Neuronal stem cell (in vitro differentiated cells): Measurements from ENCODE around the gene CACNA2D4.

Experiments used
- DNase-seq: peaks from one replicate; pipeline ENCODE4 v3.0.0-alpha.2; 2013; ENCODE audit warnings: low spot score
- H2AFZ ChIP-seq: one replicate; pipeline ENCODE4 v1.6.1; 2013; ENCODE audit warnings: mild to moderate bottlenecking, low read length, inconsistent platforms
- H2AK5ac ChIP-seq: 2 replicates; pipeline ENCODE4 v1.6.1; 2013; ENCODE audit warnings: low read depth, mild to moderate bottlenecking, inconsistent platforms, low read length, moderate library complexity, mixed read lengths
- H2BK120ac ChIP-seq: 2 replicates; pipeline ENCODE4 v1.6.1; 2013; ENCODE audit warnings: low read depth, mild to moderate bottlenecking, inconsistent platforms, low read length, moderate library complexity, mixed read lengths
- H2BK12ac ChIP-seq: one replicate; pipeline ENCODE4 v1.6.1; 2013; ENCODE audit warnings: low read length, inconsistent platforms
- H2BK15ac ChIP-seq: 2 replicates; pipeline ENCODE4 v1.6.1; 2013; ENCODE audit warnings: mild to moderate bottlenecking, low read length, inconsistent platforms, mixed read lengths
- H2BK5ac ChIP-seq: one replicate; pipeline ENCODE4 v1.6.1; 2013; ENCODE audit warnings: inconsistent platforms, mild to moderate bottlenecking, low read length, moderate library complexity
- H3K14ac ChIP-seq: one replicate; pipeline ENCODE4 v1.6.1; 2013; ENCODE audit warnings: low read length, inconsistent platforms
- H3K18ac ChIP-seq: 2 replicates; pipeline ENCODE4 v1.6.1; 2013; ENCODE audit warnings: low read length, inconsistent platforms
- H3K23ac ChIP-seq: 2 replicates; pipeline ENCODE4 v1.6.1; 2013; ENCODE audit warnings: low read depth, mild to moderate bottlenecking, mixed read lengths, low read length, inconsistent platforms; ENCODE audit not compliant: poor library complexity
- H3K27ac ChIP-seq: replicated peaks from 3 replicates; pipeline ENCODE4 v1.5.1; 2013; ENCODE audit warnings: low read length, inconsistent platforms
- H3K27me3 ChIP-seq, 3 experiments: 2 replicates each; pipeline ENCODE4 v1.6.1; 2013; ENCODE audit warnings: low read length in 3 of 3, mild to moderate bottlenecking in 2 of 3, inconsistent platforms in 1 of 3, low read depth in 1 of 3, mixed read lengths in 1 of 3, moderate library complexity in 1 of 3; ENCODE audit not compliant: control insufficient read depth in 3 of 3, insufficient read depth in 3 of 3
- H3K36me3 ChIP-seq, 2 donors: replicated peaks in 1 of 2; 2 replicates each; pipeline ENCODE4 v1.6.1; 2013; ENCODE audit warnings: low read length in 2 of 2; ENCODE audit not compliant: control insufficient read depth in 2 of 2, insufficient read depth in 2 of 2
- H3K4ac ChIP-seq: 2 replicates; pipeline ENCODE4 v1.6.1; 2013; ENCODE audit warnings: inconsistent platforms, mild to moderate bottlenecking, low read length, moderate library complexity
- H3K4me1 ChIP-seq, 2 donors: 1 replicate in 1 of 2; 2 replicates in 1 of 2; pipeline ENCODE4 v1.6.1; 2013; ENCODE audit warnings: low read length in 2 of 2, low read depth in 1 of 2; ENCODE audit not compliant: control insufficient read depth in 2 of 2, insufficient read depth in 1 of 2
- H3K4me2 ChIP-seq: one replicate; pipeline ENCODE4 v1.6.1; 2013; ENCODE audit warnings: mild to moderate bottlenecking, low read length, inconsistent platforms; ENCODE audit not compliant: insufficient read depth, poor library complexity, severe bottlenecking
- H3K4me3 ChIP-seq, 2 donors: 2 replicates each; pipeline ENCODE4 v1.5.1; 2013; ENCODE audit warnings: low read length in 2 of 2, mild to moderate bottlenecking in 2 of 2, inconsistent platforms in 1 of 2, moderate library complexity in 1 of 2
- H3K79me1 ChIP-seq: one replicate; pipeline ENCODE4 v1.6.1; 2013; ENCODE audit warnings: low read depth, mild to moderate bottlenecking, inconsistent platforms, low read length, moderate library complexity
- H3K9ac ChIP-seq: one replicate; pipeline ENCODE4 v1.6.1; 2013; ENCODE audit warnings: mild to moderate bottlenecking, low read depth, low read length, inconsistent platforms; ENCODE audit not compliant: poor library complexity
- H3K9me3 ChIP-seq, 2 donors: replicated peaks in 1 of 2; 2 replicates each; pipeline versions ENCODE3 to v1.6.1; 2013; ENCODE audit warnings: low read length in 2 of 2, mild to moderate bottlenecking in 2 of 2, inconsistent platforms in 1 of 2, low read depth in 1 of 2, mixed read lengths in 1 of 2, moderate library complexity in 1 of 2; ENCODE audit not compliant: control insufficient read depth in 2 of 2, insufficient read depth in 1 of 2
- H4K8ac ChIP-seq: one replicate; pipeline ENCODE4 v1.6.1; 2013; ENCODE audit warnings: low read depth, mild to moderate bottlenecking, inconsistent platforms, low read length, moderate library complexity
- H4K91ac ChIP-seq: one replicate; pipeline ENCODE4 v1.6.1; 2013; ENCODE audit warnings: low read length, low read depth, mild to moderate bottlenecking, inconsistent platforms; ENCODE audit not compliant: poor library complexity
- WGBS, 2 donors: extraction: QIAGEN DNeasy Blood & Tissue Kit; methylation state at CpG; one replicate each; pipeline ENCODE4 v1.1.7; 2013; ENCODE audit warnings: missing lambda C conversion rate in 2 of 2, mixed read lengths in 1 of 2; ENCODE audit not compliant: insufficient read length in 2 of 2, insufficient replicate concordance in 1 of 2; ENCODE audit errors: extremely low coverage in 2 of 2; 5-methylcytosine and 5-hydroxymethylcytosine counted together

CACNA2D4 gene

GRCh38 chr12:1793426-1794210, 124.8 kb downstream of the CACNA2D4 start:
- H3K27ac ChIP-seq: no peak overlapping the region
- no peak overlapping the region for H4K8ac ChIP-seq
- no peak for DNase-seq
- no peaks in the 10 kb centered on the region for H3K9me3 ChIP-seq
- no peaks in the 10 kb centered on the region for H3K36me3 ChIP-seq
- H2AFZ ChIP-seq: no peak overlapping the region
- no peak overlapping the region for H3K14ac ChIP-seq
- H2BK12ac ChIP-seq: no peak overlapping the region
- H3K4me3 ChIP-seq: no peak overlapping the region
- H3K4me1 ChIP-seq: peaks cover 5% of the 10 kb centered on the region in 2 donors
- peaks cover 0 to 12% (median 2%) of the 10 kb centered on the region in 3 experiments for H3K27me3 ChIP-seq
- H4K91ac ChIP-seq: no peak overlapping the region
- H2BK5ac ChIP-seq: peak overlapping the region; percentile 10
- no peak overlapping the region for H3K9ac ChIP-seq
- H3K79me1 ChIP-seq: no peaks in the 10 kb centered on the region
- H2AK5ac ChIP-seq: no peak overlapping the region
- no CpG with 5 or more reads among the region's 26 CpGs for WGBS, 2 donors
- H3K4ac ChIP-seq: no peak overlapping the region
- H3K23ac ChIP-seq: no peak overlapping the region
- H2BK15ac ChIP-seq: no peak overlapping the region
- no peak overlapping the region for H3K4me2 ChIP-seq
- H3K18ac ChIP-seq: no peak overlapping the region
- no peak overlapping the region for H2BK120ac ChIP-seq

- DNase-seq: no peak
- Histone ChIP-seq H3K23ac (no peak overlapping the region), H2BK12ac (no peak overlapping the region), H3K4me1 (peaks cover 5% of the 10 kb centered on the region in 2 donors), H3K27me3 (peaks cover 0 to 12% (median 0%) of the 10 kb centered on the region in 3 experiments), H3K4me3 (no peak overlapping the region), H3K27ac (no peak overlapping the region), H3K36me3 (peaks cover 4 to 11% of the 10 kb centered on the region in 2 donors), H3K79me1 (no peaks in the 10 kb centered on the region), H2BK120ac (no peak overlapping the region), H2AFZ (no peak overlapping the region), H3K9ac (no peak overlapping the region), H2AK5ac (no peak overlapping the region), H2BK15ac (no peak overlapping the region), H2BK5ac (no peak overlapping the region), H3K14ac (no peak overlapping the region), H4K8ac (no peak overlapping the region), H3K4ac (no peak overlapping the region), H4K91ac (no peak overlapping the region), H3K18ac (no peak overlapping the region), H3K4me2 (no peak overlapping the region), H3K9me3 (no peaks in the 10 kb centered on the region)
- no CpG with 5 or more reads among the region's 6 CpGs for WGBS, 2 donors
Observed at GRCh38 chr12:1792406-1792805, 126.0 kb downstream of the CACNA2D4 start.

GRCh38 chr12:1791104-1791841, 127.2 kb downstream of the CACNA2D4 start:
- no peak overlapping the region for H2BK15ac ChIP-seq
- H4K8ac ChIP-seq: no peak overlapping the region
- peaks cover 0 to 1% (median 0%) of the 10 kb centered on the region in 3 experiments for H3K27me3 ChIP-seq
- H3K4me3 ChIP-seq: peak overlapping the region in 1 of 2 donors; percentile 27
- no peak overlapping the region for H3K18ac ChIP-seq
- no peak overlapping the region for H2BK5ac ChIP-seq
- no peak overlapping the region for H3K23ac ChIP-seq
- H3K9me3 ChIP-seq: no peaks in the 10 kb centered on the region
- peaks cover 11 to 22% of the 10 kb centered on the region in 2 donors for H3K36me3 ChIP-seq
- H3K4ac ChIP-seq: no peak overlapping the region
- no peak overlapping the region for H3K9ac ChIP-seq
- no CpG with 5 or more reads among the region's 10 CpGs for WGBS, 2 donors
- H2AK5ac ChIP-seq: no peak overlapping the region
- H3K27ac ChIP-seq: no peak overlapping the region
- H2BK120ac ChIP-seq: no peak overlapping the region
- H2BK12ac ChIP-seq: no peak overlapping the region
- H3K14ac ChIP-seq: no peak overlapping the region
- H3K4me2 ChIP-seq: no peak overlapping the region
- DNase-seq: no peak
- no peaks in the 10 kb centered on the region for H3K79me1 ChIP-seq
- H3K4me1 ChIP-seq: peaks cover 3 to 5% of the 10 kb centered on the region in 2 donors
- H4K91ac ChIP-seq: no peak overlapping the region
- H2AFZ ChIP-seq: no peak overlapping the region

- H3K27ac ChIP-seq: no peak overlapping the region
- no peak overlapping the region for H3K14ac ChIP-seq
- no peak overlapping the region for H2BK5ac ChIP-seq
- no peak overlapping the region for H2BK120ac ChIP-seq
- H3K79me1 ChIP-seq: no peaks in the 10 kb centered on the region
- no peak overlapping the region for H4K8ac ChIP-seq
- no peak overlapping the region for H3K23ac ChIP-seq
- H3K4me2 ChIP-seq: no peak overlapping the region
- no peak for DNase-seq
- no peak overlapping the region for H3K4ac ChIP-seq
- H4K91ac ChIP-seq: no peak overlapping the region
- no peak overlapping the region for H2BK12ac ChIP-seq
- H3K4me3 ChIP-seq: peak overlapping the region in 1 of 2 donors; percentile 41
- peaks cover 13 to 31% of the 10 kb centered on the region in 2 donors for H3K36me3 ChIP-seq
- H2AK5ac ChIP-seq: no peak overlapping the region
- no peak overlapping the region for H2AFZ ChIP-seq
- WGBS, 2 donors: no CpG with 5 or more reads among the region's 7 CpGs
- no peak overlapping the region for H2BK15ac ChIP-seq
- no peaks in the 10 kb centered on the region for H3K27me3 ChIP-seq
- H3K9ac ChIP-seq: no peak overlapping the region
- H3K4me1 ChIP-seq: peaks cover 0 to under 1% of the 10 kb centered on the region in 2 donors
- no peaks in the 10 kb centered on the region for H3K9me3 ChIP-seq
- H3K18ac ChIP-seq: no peak overlapping the region
Observed at GRCh38 chr12:1790444-1790843, 128.0 kb downstream of the CACNA2D4 start.
